Naive B cell (primary cell): Measurements from ENCODE around the gene PM20D2. TPM values are rescaled to one million over a fixed set of nuclear protein-coding genes. Genes with fewer than 3 reads are reported as not detected.

ENCODE experiments used
- ATAC-seq, 2 donors: fragments of 150-1000 bp; cut with Tn5 transposase; 2 replicates each; pipeline ENCODE4 v1.10.0; 2021; ENCODE audit warnings: low read depth in 2 of 2, mild to moderate bottlenecking in 2 of 2, moderate library complexity in 2 of 2
- DNase-seq: peaks from one replicate; pipeline ENCODE4 v3.0.0; 2022
- H3K27ac Mint-ChIP-seq, 6 donors: one replicate each; pipeline ENCODE4 v1.8.0; 2020 to 2022; ENCODE audit warnings: mild to moderate bottlenecking in 6 of 6, mixed read lengths in 6 of 6, moderate library complexity in 5 of 6, inconsistent platforms in 2 of 6
- H3K27me3 Mint-ChIP-seq, 3 donors: one replicate each; pipeline ENCODE4 v1.8.0; 2021 to 2022; ENCODE audit warnings: mixed read lengths in 3 of 3, mild to moderate bottlenecking in 1 of 3
- H3K36me3 Mint-ChIP-seq, 2 donors: one replicate each; pipeline ENCODE4 v1.8.0; 2020 to 2022; ENCODE audit warnings: mixed read lengths in 2 of 2, inconsistent platforms in 1 of 2, mild to moderate bottlenecking in 1 of 2
- H3K4me1 Mint-ChIP-seq, 3 donors: one replicate each; pipeline ENCODE4 v1.8.0; 2020 to 2022; ENCODE audit warnings: mixed read lengths in 3 of 3, inconsistent platforms in 1 of 3, mild to moderate bottlenecking in 1 of 3, moderate library complexity in 1 of 3
- H3K4me3 Mint-ChIP-seq, 8 donors: one replicate each; pipeline ENCODE4 v1.8.0; 2020 to 2022; ENCODE audit warnings: mild to moderate bottlenecking in 8 of 8, mixed read lengths in 8 of 8, moderate library complexity in 8 of 8, inconsistent platforms in 2 of 8
- H3K9me3 Mint-ChIP-seq, 7 donors: one replicate each; pipeline ENCODE4 v1.8.0; 2020 to 2022; ENCODE audit warnings: mixed read lengths in 7 of 7, mild to moderate bottlenecking in 5 of 7, inconsistent platforms in 2 of 7, moderate library complexity in 1 of 7
- polyA plus RNA-seq, 6 donors: library from polyadenylated mRNA; unstranded; fragments of 300-500 nt; fragmentation: Illumina TruSeq; gene quantifications; one replicate each; pipeline ENCODE4 v1.2.3, GENCODE V29; 2021; ENCODE audit warnings: low read depth in 6 of 6

Gene PM20D2
- polyA plus RNA-seq, 6 donors from 2014 or later: 7.1 to 13.1 (median 11.0) TPM

DNA sequence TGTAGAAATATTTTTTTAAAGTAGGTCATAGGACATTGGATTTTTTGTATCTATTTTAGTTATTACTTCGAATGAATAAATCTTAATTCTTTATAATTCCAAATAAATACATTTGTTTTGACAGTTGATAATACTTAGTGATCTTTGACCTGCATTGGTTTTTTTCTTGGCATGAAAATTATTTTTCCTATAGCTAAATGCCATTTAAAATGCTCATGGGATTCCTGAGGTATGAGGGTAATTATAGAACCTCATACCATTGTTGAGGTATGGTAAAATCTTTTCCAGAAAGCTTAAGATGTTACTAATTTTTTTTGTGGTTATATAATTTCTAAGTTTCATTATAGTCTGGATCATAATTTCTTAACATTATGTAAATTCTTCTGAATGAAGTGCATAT is 8.3 kb downstream of the PM20D2 start:
- no peak for DNase-seq
- no peak overlapping the region for H3K27ac Mint-ChIP-seq
- H3K4me3 Mint-ChIP-seq: no peak overlapping the region
- H3K36me3 Mint-ChIP-seq: peaks cover 9 to 12% of the 10 kb centered on the region in 2 donors
- H3K27me3 Mint-ChIP-seq: no peaks in the 10 kb centered on the region
- H3K4me1 Mint-ChIP-seq: no peaks in the 10 kb centered on the region
- H3K9me3 Mint-ChIP-seq: no peaks in the 10 kb centered on the region
- ATAC-seq: no peak

GRCh38 chr6:89160331-89161092 is 14.7 kb downstream of the PM20D2 start:
- no peaks in the 10 kb centered on the region for H3K9me3 Mint-ChIP-seq
- DNase-seq: no peak
- no peaks in the 10 kb centered on the region for H3K27me3 Mint-ChIP-seq
- no peak for ATAC-seq
- H3K4me1 Mint-ChIP-seq: no peaks in the 10 kb centered on the region
- peaks cover 25 to 32% of the 10 kb centered on the region in 2 donors for H3K36me3 Mint-ChIP-seq
- no peak overlapping the region for H3K4me3 Mint-ChIP-seq
- H3K27ac Mint-ChIP-seq: peak overlapping the region in 3 of 6 donors; percentile 2 to 61 (median 39)

DNA sequence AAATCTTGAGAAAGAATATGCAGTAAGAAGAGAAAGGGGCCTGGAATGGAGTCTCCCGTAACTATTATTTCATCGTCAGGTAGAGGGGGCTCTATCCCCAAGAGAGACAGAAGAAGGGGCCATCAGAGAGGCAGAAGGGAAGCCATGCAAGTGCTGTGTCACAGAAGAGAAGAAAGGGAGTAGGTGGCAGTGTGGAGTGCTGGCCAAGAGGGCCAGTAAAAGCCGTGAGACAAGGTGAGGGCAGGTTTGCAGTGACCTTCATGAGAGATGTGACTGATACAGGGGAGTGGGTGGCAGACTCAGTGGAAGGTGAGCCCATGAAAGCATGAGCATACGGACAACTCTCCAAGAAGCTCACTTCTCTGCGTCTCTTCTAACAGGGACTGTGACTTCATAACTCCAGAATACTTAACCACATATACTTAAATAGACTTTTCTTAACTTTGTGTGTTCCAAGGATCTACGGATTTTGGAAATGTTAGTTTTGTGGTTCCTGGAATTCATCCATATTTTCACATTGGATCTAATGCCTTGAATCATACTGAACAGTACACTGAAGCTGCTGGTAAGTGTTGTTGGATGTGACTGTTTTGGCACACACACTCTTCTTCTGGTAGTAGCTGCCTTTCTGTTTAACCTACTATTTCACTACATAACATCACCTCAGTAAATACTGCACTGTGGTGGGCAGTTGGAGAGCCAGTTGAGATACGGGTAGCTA is 15.6 kb downstream of the PM20D2 start:
- Mint-ChIP-seq H3K27me3 (no peaks in the 10 kb centered on the region), H3K4me1 (no peaks in the 10 kb centered on the region), H3K9me3 (no peaks in the 10 kb centered on the region), H3K27ac (peak overlapping the region in 2 of 6 donors; percentile 6 to 7), H3K4me3 (no peak overlapping the region), H3K36me3 (peaks cover 25 to 32% of the 10 kb centered on the region in 2 donors)
- DNase-seq (no peak), ATAC-seq (no peak)

DNA sequence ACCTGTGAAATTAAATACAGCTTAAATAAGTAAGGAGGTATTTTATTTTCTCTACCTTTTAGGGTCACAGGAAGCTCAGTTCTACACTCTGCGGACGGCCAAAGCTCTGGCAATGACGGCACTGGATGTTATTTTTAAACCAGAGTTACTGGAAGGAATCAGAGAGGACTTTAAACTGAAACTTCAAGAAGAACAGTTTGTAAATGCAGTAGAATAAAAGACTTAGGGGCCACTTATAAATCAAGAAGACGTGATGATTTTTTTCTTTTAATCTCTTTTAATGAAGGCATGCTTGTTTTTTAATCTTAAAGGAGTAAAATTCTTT is 16.2 kb downstream of the PM20D2 start:
- H3K27me3 Mint-ChIP-seq: no peaks in the 10 kb centered on the region
- H3K4me1 Mint-ChIP-seq: no peaks in the 10 kb centered on the region
- peaks cover 25 to 32% of the 10 kb centered on the region in 2 donors for H3K36me3 Mint-ChIP-seq
- no peak overlapping the region for H3K27ac Mint-ChIP-seq
- H3K4me3 Mint-ChIP-seq: no peak overlapping the region
- ATAC-seq (no peak), DNase-seq (no peak)
- no peaks in the 10 kb centered on the region for H3K9me3 Mint-ChIP-seq

- H3K27me3 Mint-ChIP-seq: no peaks in the 10 kb centered on the region
- H3K36me3 Mint-ChIP-seq: no peaks in the 10 kb centered on the region
- H3K4me1 Mint-ChIP-seq: no peaks in the 10 kb centered on the region
- no peak overlapping the region for H3K4me3 Mint-ChIP-seq
- no peaks in the 10 kb centered on the region for H3K9me3 Mint-ChIP-seq
- ATAC-seq (no peak), DNase-seq (no peak)
- H3K27ac Mint-ChIP-seq: no peak overlapping the region
Observed at GRCh38 chr6:89172131-89172530, 26.3 kb downstream of the PM20D2 start.

DNA sequence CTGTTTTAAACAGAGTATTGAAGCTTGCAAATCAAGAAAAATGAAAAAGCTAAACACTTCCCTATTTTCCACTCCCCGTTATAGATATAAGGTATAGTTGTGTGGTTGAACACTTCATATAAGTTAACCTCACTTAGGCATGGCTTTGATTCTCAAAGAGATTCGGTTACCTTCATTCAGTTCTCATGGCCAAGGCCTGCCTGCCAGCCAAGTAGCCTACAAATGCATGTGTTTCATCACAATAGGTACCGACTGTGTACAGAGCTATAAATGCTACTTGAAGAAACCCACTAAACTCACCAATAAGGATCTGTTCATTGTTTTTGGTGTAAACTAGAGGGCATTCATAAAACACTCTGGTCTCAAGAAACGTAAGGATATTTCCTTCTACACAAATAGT is 27.8 kb downstream of the PM20D2 start:
- no peak overlapping the region for H3K4me3 Mint-ChIP-seq
- no peak overlapping the region for H3K27ac Mint-ChIP-seq
- DNase-seq (no peak), ATAC-seq (no peak)
- H3K9me3 Mint-ChIP-seq: no peaks in the 10 kb centered on the region
- no peaks in the 10 kb centered on the region for H3K27me3 Mint-ChIP-seq
- H3K36me3 Mint-ChIP-seq: no peaks in the 10 kb centered on the region
- H3K4me1 Mint-ChIP-seq: no peaks in the 10 kb centered on the region

GRCh38 chr6:89180112-89180511 is 34.3 kb downstream of the PM20D2 start:
- H3K27ac Mint-ChIP-seq: no peak overlapping the region
- H3K9me3 Mint-ChIP-seq: peaks cover 0 to 1% (median 0%) of the 10 kb centered on the region in 7 donors
- no peak for ATAC-seq
- H3K4me3 Mint-ChIP-seq: no peak overlapping the region
- H3K36me3 Mint-ChIP-seq: no peaks in the 10 kb centered on the region
- H3K27me3 Mint-ChIP-seq: peaks cover 5 to 17% (median 8%) of the 10 kb centered on the region in 3 donors
- H3K4me1 Mint-ChIP-seq: no peaks in the 10 kb centered on the region
- no peak for DNase-seq

DNA sequence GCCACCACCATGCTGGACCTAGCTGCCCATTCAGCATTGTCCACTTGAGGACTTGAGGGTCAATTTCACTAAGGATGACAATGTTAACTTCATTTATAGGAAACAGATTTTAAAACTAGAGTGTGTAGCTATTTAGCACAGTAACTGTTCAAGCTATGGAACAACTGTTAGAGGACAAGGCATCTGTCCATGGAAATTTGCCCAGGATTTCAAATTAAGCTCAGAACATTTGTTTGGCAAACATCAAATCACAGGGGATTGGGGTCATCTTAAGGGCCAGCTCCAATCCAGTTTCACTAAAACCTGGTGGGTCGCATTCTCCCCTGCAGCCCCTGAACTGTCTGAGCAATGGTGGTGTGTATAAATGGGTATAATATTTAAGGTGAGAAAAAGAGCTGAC is 35.1 kb downstream of the PM20D2 start:
- Mint-ChIP-seq H3K36me3 (no peaks in the 10 kb centered on the region), H3K9me3 (peaks cover 0 to 1% (median 0%) of the 10 kb centered on the region in 7 donors), H3K4me3 (no peak overlapping the region), H3K4me1 (no peaks in the 10 kb centered on the region), H3K27ac (no peak overlapping the region), H3K27me3 (peaks cover 8 to 17% (median 8%) of the 10 kb centered on the region in 3 donors)
- no peak for ATAC-seq
- no peak for DNase-seq

- DNase-seq (no peak), ATAC-seq (no peak)
- H3K4me3 Mint-ChIP-seq: no peak overlapping the region
- no peaks in the 10 kb centered on the region for H3K4me1 Mint-ChIP-seq
- H3K36me3 Mint-ChIP-seq: no peaks in the 10 kb centered on the region
- H3K9me3 Mint-ChIP-seq: peaks cover 0 to 1% (median 0%) of the 10 kb centered on the region in 7 donors
- H3K27ac Mint-ChIP-seq: no peak overlapping the region
- peaks cover 8 to 17% (median 8%) of the 10 kb centered on the region in 3 donors for H3K27me3 Mint-ChIP-seq
Observed at GRCh38 chr6:89183294-89183693, 37.4 kb downstream of the PM20D2 start.

DNA sequence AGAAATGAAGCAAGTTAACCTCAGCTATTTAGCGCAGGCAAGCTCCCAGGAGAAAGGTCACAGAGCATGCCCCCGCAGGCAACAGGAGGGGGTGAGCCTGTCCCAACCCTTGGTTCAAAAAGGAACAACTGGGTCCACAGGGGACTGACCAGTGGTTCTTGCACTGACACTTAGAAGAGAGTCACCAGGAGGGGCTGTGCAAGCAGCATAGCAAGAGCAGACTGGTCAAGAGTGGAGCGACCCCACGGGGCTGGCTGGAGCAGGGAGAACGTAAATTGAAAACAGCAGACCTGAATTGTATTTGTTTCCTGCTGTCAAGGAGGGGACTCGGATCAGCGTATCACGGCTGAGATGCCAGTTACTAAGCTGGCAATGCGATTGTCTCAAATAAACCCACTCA is 38.5 kb downstream of the PM20D2 start:
- no peak for ATAC-seq
- Mint-ChIP-seq H3K36me3 (no peaks in the 10 kb centered on the region), H3K27ac (peak overlapping the region in 1 of 6 donors; percentile 47), H3K4me1 (no peaks in the 10 kb centered on the region), H3K4me3 (no peak overlapping the region), H3K27me3 (peaks cover 8 to 17% (median 8%) of the 10 kb centered on the region in 3 donors), H3K9me3 (peaks cover 0 to 1% (median 0%) of the 10 kb centered on the region in 7 donors)
- DNase-seq: no peak

DNA sequence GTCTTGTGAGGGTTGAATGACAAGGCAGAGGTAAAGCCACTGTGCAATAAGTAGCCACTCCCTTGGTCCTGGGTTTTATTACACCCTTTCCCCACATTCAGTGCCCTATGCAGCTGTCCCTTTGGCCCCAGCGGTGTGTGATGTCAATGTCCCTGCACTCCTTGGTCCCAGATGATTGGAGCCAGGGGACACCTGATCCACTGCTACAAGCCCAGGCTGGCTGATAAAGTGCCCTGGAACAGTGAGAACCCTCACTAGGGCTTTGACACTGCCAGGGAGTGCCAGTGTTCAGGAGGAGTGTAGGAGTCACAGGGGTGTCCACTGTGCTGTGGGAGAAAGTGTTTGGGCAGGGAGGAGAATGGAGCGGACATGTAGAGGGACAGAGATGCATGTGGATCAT is 40.9 kb downstream of the PM20D2 start:
- ATAC-seq (no peak), DNase-seq (no peak)
- Mint-ChIP-seq H3K9me3 (no peaks in the 10 kb centered on the region), H3K27ac (no peak overlapping the region), H3K4me1 (no peaks in the 10 kb centered on the region), H3K4me3 (no peak overlapping the region), H3K36me3 (no peaks in the 10 kb centered on the region), H3K27me3 (peaks cover 4 to 8% (median 4%) of the 10 kb centered on the region in 3 donors)

GRCh38 chr6:89187504-89187903 is 41.6 kb downstream of the PM20D2 start:
- no peaks in the 10 kb centered on the region for H3K4me1 Mint-ChIP-seq
- ATAC-seq: no peak
- H3K36me3 Mint-ChIP-seq: no peaks in the 10 kb centered on the region
- H3K4me3 Mint-ChIP-seq: no peak overlapping the region
- no peaks in the 10 kb centered on the region for H3K9me3 Mint-ChIP-seq
- peaks cover 4 to 8% (median 6%) of the 10 kb centered on the region in 3 donors for H3K27me3 Mint-ChIP-seq
- no peak for DNase-seq
- H3K27ac Mint-ChIP-seq: no peak overlapping the region

GRCh38 chr6:89190741-89191140 is 44.9 kb downstream of the PM20D2 start:
- Mint-ChIP-seq H3K4me1 (no peaks in the 10 kb centered on the region), H3K27me3 (peaks cover 0 to 9% (median 6%) of the 10 kb centered on the region in 3 donors), H3K36me3 (peaks cover 0 to 11% of the 10 kb centered on the region in 2 donors), H3K4me3 (no peak overlapping the region), H3K9me3 (peaks cover 12 to 30% (median 23%) of the 10 kb centered on the region in 7 donors), H3K27ac (no peak overlapping the region)
- ATAC-seq (no peak), DNase-seq (no peak)

GRCh38 chr6:89194559-89194958 is 48.7 kb downstream of the PM20D2 start:
- peaks cover 0 to 9% (median 6%) of the 10 kb centered on the region in 3 donors for H3K27me3 Mint-ChIP-seq
- ATAC-seq (no peak), DNase-seq (no peak)
- no peak overlapping the region for H3K4me3 Mint-ChIP-seq
- H3K27ac Mint-ChIP-seq: no peak overlapping the region
- H3K4me1 Mint-ChIP-seq: no peaks in the 10 kb centered on the region
- H3K9me3 Mint-ChIP-seq: peaks cover 12 to 42% (median 28%) of the 10 kb centered on the region in 7 donors
- H3K36me3 Mint-ChIP-seq: peaks cover 0 to 11% of the 10 kb centered on the region in 2 donors
